SU-DHL-6 (cell line): ENCODE measurements around the gene ANKRD34A.

ENCODE experiments used
- EZH2phosphoT487 ChIP-seq: fragments of 200-600 bp; sonication (generic), shearing (Covaris generic); conservative IDR thresholded peaks from 2 replicates; pipeline ENCODE4 v1.6.1; 2018; ENCODE audit warnings: mild to moderate bottlenecking, antibody characterized with exemption, low read length, moderate library complexity, mixed read lengths
- TF ChIP-seq, protein P1 (sequence below): fragments of 200-600 bp; sonication (generic); IDR thresholded peaks from one replicate; pipeline ENCODE4 v1.5.1; 2017; ENCODE audit warnings: antibody characterized with exemption, mild to moderate bottlenecking, low read length, moderate library complexity; ENCODE audit not compliant: insufficient read depth, poor library complexity, severe bottlenecking

DNA sequence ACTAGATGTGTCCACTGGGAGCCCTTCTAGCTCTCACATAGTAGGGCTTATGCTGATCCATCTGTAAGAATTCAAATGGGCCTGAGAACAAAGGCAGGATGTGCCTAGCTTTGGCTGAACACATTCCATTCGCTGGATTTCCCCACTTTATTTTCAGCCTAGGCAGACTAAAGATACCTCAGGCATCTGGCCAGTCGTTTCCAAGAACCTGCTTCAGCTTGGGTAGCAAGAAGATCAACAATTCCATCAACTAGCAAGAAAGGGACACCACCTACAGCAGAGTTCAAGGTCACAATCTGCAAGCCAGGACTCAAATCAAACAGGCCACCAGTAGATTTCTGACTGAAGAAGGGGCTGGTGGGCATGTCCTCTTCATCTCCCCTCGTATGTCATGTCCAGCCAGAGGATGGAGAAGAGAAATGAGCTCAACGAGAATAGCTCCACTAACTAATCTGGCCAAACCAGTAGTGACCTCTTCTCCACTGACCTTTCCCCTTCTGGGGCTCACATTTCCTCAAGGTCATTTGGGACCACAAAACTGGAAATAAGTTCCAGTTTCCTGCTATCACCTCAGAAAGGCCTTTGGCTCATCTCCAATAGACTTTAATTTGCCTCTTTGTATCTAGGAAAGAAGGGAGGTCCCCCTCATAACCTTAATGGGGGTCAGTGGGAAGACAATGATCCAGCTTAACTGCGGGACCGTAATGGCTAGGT lies 17.8 kb upstream of the ANKRD34A start:
- TF ChIP-seq, protein P1, sequence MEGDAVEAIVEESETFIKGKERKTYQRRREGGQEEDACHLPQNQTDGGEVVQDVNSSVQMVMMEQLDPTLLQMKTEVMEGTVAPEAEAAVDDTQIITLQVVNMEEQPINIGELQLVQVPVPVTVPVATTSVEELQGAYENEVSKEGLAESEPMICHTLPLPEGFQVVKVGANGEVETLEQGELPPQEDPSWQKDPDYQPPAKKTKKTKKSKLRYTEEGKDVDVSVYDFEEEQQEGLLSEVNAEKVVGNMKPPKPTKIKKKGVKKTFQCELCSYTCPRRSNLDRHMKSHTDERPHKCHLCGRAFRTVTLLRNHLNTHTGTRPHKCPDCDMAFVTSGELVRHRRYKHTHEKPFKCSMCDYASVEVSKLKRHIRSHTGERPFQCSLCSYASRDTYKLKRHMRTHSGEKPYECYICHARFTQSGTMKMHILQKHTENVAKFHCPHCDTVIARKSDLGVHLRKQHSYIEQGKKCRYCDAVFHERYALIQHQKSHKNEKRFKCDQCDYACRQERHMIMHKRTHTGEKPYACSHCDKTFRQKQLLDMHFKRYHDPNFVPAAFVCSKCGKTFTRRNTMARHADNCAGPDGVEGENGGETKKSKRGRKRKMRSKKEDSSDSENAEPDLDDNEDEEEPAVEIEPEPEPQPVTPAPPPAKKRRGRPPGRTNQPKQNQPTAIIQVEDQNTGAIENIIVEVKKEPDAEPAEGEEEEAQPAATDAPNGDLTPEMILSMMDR: no peak
- no peak for TF ChIP-seq EZH2phosphoT487
